B cell (primary cell): Measurements from ENCODE around the gene RSBN1. TPM values are rescaled to one million over a fixed set of nuclear protein-coding genes. Genes with fewer than 3 reads are reported as not detected.

ENCODE experiments used
- ATAC-seq: fragments of 200-7000 bp; cut with Tn5 transposase; one replicate; pipeline ENCODE4 v1.10.0; 2021; ENCODE audit warnings: low read depth, mild to moderate bottlenecking, moderate number of reproducible peaks, moderate library complexity
- CTCF ChIA-PET: fragments of 350-600 bp; sonication (Branson Sonifier 250); formaldehyde crosslinking; loops from one replicate; lab custom pipeline; 2021; ENCODE audit warnings: antibody characterized with exemption, inconsistent platforms; lab: Charles Lee
- POLR2A ChIA-PET: fragments of 350-600 bp; sonication (Branson Sonifier 250); formaldehyde crosslinking; loops from one replicate; lab custom pipeline; 2021; ENCODE audit warnings: antibody characterized with exemption; lab: Charles Lee
- DNase-seq: peaks from one replicate; pipeline ENCODE4 v3.0.0; 2013
- H2AFZ ChIP-seq: 2 replicates; pipeline ENCODE4 v1.6.1; 2012; ENCODE audit warnings: mild to moderate bottlenecking, low read depth, low read length; ENCODE audit not compliant: insufficient read depth, poor library complexity, severe bottlenecking
- H3K27ac ChIP-seq, 2 donors: 1 replicate in 1 of 2; 2 replicates in 1 of 2; pipeline ENCODE4 v1.5.1; 2012 to 2013; ENCODE audit warnings: low read length in 2 of 2, mild to moderate bottlenecking in 2 of 2, moderate library complexity in 1 of 2
- H3K27me3 ChIP-seq, 4 experiments: fragments of 200-600 bp in 1 of 4; sonication (generic) in 1 of 4; replicated peaks in 1 of 4; 1 replicate in 2 of 4; 2 replicates in 2 of 4; pipeline versions ENCODE4 v1.6.1 to v1.7.0; 2013 to 2016; ENCODE audit warnings: low read length in 3 of 4, mild to moderate bottlenecking in 2 of 4, mixed read lengths in 1 of 4, moderate library complexity in 1 of 4; ENCODE audit not compliant: insufficient read depth in 4 of 4, control insufficient read depth in 3 of 4; ENCODE audit errors: control extremely low read depth in 1 of 4
- H3K36me3 ChIP-seq, 2 experiments: replicated peaks in 1 of 2; 1 replicate in 1 of 2; 2 replicates in 1 of 2; pipeline versions ENCODE4 v1.6.1 to v1.7.1; 2013; ENCODE audit warnings: low read length in 1 of 2; ENCODE audit not compliant: insufficient read depth in 2 of 2, control insufficient read depth in 1 of 2; ENCODE audit errors: control extremely low read depth in 1 of 2, extremely low read depth in 1 of 2
- H3K4me1 ChIP-seq, 2 donors: fragments of 200-600 bp in 1 of 2; sonication (generic) in 1 of 2; 1 replicate in 1 of 2; 2 replicates in 1 of 2; pipeline versions ENCODE4 v1.5.1 to v1.6.1; 2013 to 2017; ENCODE audit warnings: low read length in 2 of 2; ENCODE audit not compliant: control insufficient read depth in 2 of 2, insufficient read depth in 2 of 2
- H3K4me2 ChIP-seq: replicated peaks from 2 replicates; pipeline ENCODE3; 2012; ENCODE audit warnings: mild to moderate bottlenecking, low read depth, low read length; ENCODE audit not compliant: poor library complexity, severe bottlenecking
- H3K4me3 ChIP-seq, 5 experiments: fragments of 200-600 bp in 1 of 5; sonication (generic) in 1 of 5; 1 replicate in 3 of 5; 2 replicates in 2 of 5; pipeline versions ENCODE4 v1.5.1 to v1.7.0; 2011 to 2016; ENCODE audit warnings: low read length in 4 of 5, mild to moderate bottlenecking in 4 of 5, low read depth in 2 of 5, control low read depth in 1 of 5, moderate library complexity in 1 of 5; ENCODE audit not compliant: insufficient read depth in 1 of 5; ENCODE audit errors: control extremely low read depth in 1 of 5, extremely low read depth in 1 of 5
- H3K79me2 ChIP-seq: fragments of 200-600 bp; sonication (generic); one replicate; pipeline ENCODE4 v1.6.0; 2016; ENCODE audit warnings: low read length; ENCODE audit not compliant: control insufficient read depth, insufficient read depth
- H3K9ac ChIP-seq: fragments of 200-600 bp; sonication (generic); 2 replicates; pipeline ENCODE4 v1.6.1; 2017; ENCODE audit warnings: mild to moderate bottlenecking, low read length, moderate library complexity
- H3K9me3 ChIP-seq, 3 donors: one replicate each; pipeline versions ENCODE4 v1.6.1 to v1.7.1; 2013; ENCODE audit warnings: low read length in 2 of 3; ENCODE audit not compliant: control insufficient read depth in 2 of 3, insufficient read depth in 1 of 3; ENCODE audit errors: control extremely low read depth in 1 of 3
- H4K20me1 ChIP-seq: 2 replicates; pipeline ENCODE4 v1.6.0; 2012; ENCODE audit warnings: mild to moderate bottlenecking, low read length; ENCODE audit not compliant: insufficient read depth, control insufficient read depth, poor library complexity, severe bottlenecking
- H3K27ac Mint-ChIP-seq: one replicate; pipeline ENCODE4 v1.8.0; 2021; ENCODE audit warnings: mixed read lengths
- H3K27me3 Mint-ChIP-seq: one replicate; pipeline ENCODE4 v1.8.0; 2021; ENCODE audit warnings: mixed read lengths
- H3K4me1 Mint-ChIP-seq: one replicate; pipeline ENCODE4 v1.8.0; 2021; ENCODE audit warnings: mixed read lengths
- H3K4me3 Mint-ChIP-seq: one replicate; pipeline ENCODE4 v1.8.0; 2021; ENCODE audit warnings: mixed read lengths
- H3K9me3 Mint-ChIP-seq: one replicate; pipeline ENCODE4 v1.8.0; 2022; ENCODE audit warnings: mixed read lengths; ENCODE audit not compliant: insufficient read depth
- CTCF ChIP-seq: fragments of 200-600 bp; IDR thresholded peaks from one replicate; pipeline ENCODE4 v1.8.0; 2022; ENCODE audit warnings: antibody characterized with exemption, mild to moderate bottlenecking
- EZH2 ChIP-seq: IDR thresholded peaks from 2 replicates; pipeline ENCODE4 v1.6.1; 2012; ENCODE audit warnings: borderline replicate concordance, low read depth, mild to moderate bottlenecking, moderate library complexity, low read length; ENCODE audit not compliant: insufficient read depth, poor library complexity, severe bottlenecking
- WGBS: methylation state at CpG from one replicate; pipeline ENCODE4 v1.1.5; 2013; ENCODE audit warnings: missing lambda C conversion rate; ENCODE audit not compliant: insufficient coverage; 5-methylcytosine and 5-hydroxymethylcytosine counted together
- intact Hi-C: fragments of 100-400 bp; cut with micrococcal nuclease; formaldehyde crosslinking; loops from one replicate; pipeline ENCODE4 v1.10.0; 2022
- polyA plus RNA-seq: library from polyadenylated mRNA; depleted of rRNA; stranded (reverse); fragments of >200 nt; gene quantifications from 2 replicates; pipeline ENCODE4 v1.2.3, GENCODE V29; 2012
- total RNA-seq, 2 donors: library from RNA; stranded (reverse); fragments of 120-200 nt in 1 of 2; gene quantifications; 1 replicate in 1 of 2; 2 replicates in 1 of 2; pipeline versions ENCODE4 v1.2.3 to v1.2.4, GENCODE V29; 2013 to 2022

The RSBN1 gene
- total and polyA plus RNA-seq, 2 donors (not counting 1 experiment from before 2014, with no cell fraction given) = 20.6 to 40.2 TPM

DNA sequence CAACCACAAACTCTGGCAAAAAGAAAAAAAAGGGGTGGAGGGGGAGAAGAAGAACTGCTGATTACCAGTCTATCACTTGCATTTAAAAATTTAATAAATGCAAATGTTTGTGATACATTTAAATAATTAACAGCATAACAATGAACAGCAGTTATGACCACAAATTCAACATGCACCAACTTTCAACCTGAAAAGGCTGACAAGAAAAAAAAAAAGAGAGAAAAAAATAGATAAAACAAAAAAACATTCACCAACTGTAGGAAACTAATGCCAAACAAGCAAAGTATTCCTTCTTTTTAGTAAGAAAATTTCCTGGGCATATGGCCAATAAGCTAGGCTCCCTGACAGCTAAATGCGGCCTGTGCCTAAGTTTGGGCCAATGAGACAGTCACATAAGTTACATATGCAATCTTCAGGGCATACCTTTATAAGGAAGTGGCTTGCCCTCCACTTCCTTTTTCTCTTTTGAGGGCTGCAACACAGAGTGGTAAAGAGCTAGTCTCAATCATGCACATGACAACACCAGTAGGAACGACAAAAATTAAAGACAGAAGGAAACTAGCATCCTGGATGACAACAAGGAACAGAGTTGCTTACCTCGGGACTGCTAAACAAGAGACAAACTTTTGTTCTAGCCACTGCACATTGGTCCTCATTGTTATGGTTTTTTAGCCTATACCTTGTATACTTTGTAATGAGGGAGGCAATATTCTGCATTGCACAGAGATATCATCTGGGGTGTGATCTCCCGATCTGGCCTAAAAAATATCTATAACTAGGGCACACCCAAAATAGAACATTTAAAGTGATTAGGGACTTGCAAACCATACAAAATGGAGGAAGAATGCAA, 28.8 kb downstream of the RSBN1 start:
- Histone ChIP-seq H3K4me2 (peak overlapping the region; percentile 61), H3K4me3 (peak overlapping the region in 2 of 5 experiments; percentile 16 to 25), H3K36me3 (peaks cover 0 to 4% of the 10 kb centered on the region in 2 experiments), H3K4me1 (peaks cover 30 to 32% of the 10 kb centered on the region in 2 donors), H3K27me3 (no peaks in the 10 kb centered on the region), H3K79me2 (peaks cover 82% of the 10 kb centered on the region), H3K9ac (peak overlapping the region; percentile 38), H3K27ac (peak overlapping the region; percentile 48 to 75), H3K9me3 (no peaks in the 10 kb centered on the region), H4K20me1 (peaks cover 22% of the 10 kb centered on the region), H2AFZ (peak overlapping the region; percentile 57)
- H3K27me3 Mint-ChIP-seq = no peaks in the 10 kb centered on the region
- peak; percentile 95 for ATAC-seq
- 0% methylated on average over 2 of the region's 4 CpGs for WGBS
- H3K4me3 Mint-ChIP-seq = peak overlapping the region; percentile 13
- H3K27ac Mint-ChIP-seq = peak overlapping the region; percentile 65
- H3K4me1 Mint-ChIP-seq = peaks cover 20% of the 10 kb centered on the region
- H3K9me3 Mint-ChIP-seq = no peaks in the 10 kb centered on the region
- TF ChIP-seq EZH2 (no peak), CTCF (no peak)
- peak; percentile 70 for DNase-seq
- intact Hi-C loops = no loop called here
- POLR2A ChIA-PET = interaction anchor here (0.7 kb wide), 1 partner anchor 8 kb away, joined by 3 read pairs; no protein-coding TSS in a partner anchor
- CTCF ChIA-PET = no interaction called here

DNA sequence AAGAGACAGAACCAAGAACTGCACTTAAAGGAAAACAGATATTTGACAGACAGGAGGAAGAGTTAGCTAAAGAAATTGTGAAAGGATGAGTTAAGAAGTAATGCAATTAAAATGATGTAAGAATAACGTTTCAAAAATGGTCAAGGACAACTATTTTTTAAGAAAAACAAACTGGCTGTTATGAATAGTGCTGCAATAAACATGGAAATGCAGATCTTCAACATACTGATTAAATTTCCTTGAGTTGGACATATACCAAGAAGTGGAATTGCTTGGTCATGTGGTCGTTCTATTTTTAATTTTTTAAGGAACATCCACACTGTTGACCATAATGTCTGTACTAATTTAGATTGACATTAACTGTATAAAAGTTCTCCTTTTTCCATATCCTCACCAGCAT, 29.9 kb downstream of the RSBN1 start:
- no peaks in the 10 kb centered on the region for H3K9me3 ChIP-seq
- H3K27ac ChIP-seq = no peak overlapping the region
- H3K27me3 ChIP-seq = no peaks in the 10 kb centered on the region
- intact Hi-C loops = no loop called here
- POLR2A ChIA-PET = no interaction called here
- no peak overlapping the region for H3K4me2 ChIP-seq
- Mint-ChIP-seq H3K4me1 (peaks cover 19% of the 10 kb centered on the region), H3K27me3 (no peaks in the 10 kb centered on the region), H3K27ac (no peak overlapping the region), H3K4me3 (no peak overlapping the region), H3K9me3 (no peaks in the 10 kb centered on the region)
- CTCF ChIA-PET = no interaction called here
- ATAC-seq = no peak
- peaks cover 74% of the 10 kb centered on the region for H3K79me2 ChIP-seq
- peaks cover 0 to 4% of the 10 kb centered on the region in 2 experiments for H3K36me3 ChIP-seq
- DNase-seq = no peak
- peaks cover 30 to 32% of the 10 kb centered on the region in 2 donors for H3K4me1 ChIP-seq
- H3K4me3 ChIP-seq = no peak overlapping the region
- no CpG with 5 or more reads among the region's 2 CpGs for WGBS
- H3K9ac ChIP-seq = no peak overlapping the region
- no peak overlapping the region for H2AFZ ChIP-seq
- H4K20me1 ChIP-seq = peaks cover 22% of the 10 kb centered on the region
- no peak for TF ChIP-seq CTCF
- no peak for TF ChIP-seq EZH2
